Measurements from ENCODE around the gene DCAKD.

Gene DCAKD, protein sequence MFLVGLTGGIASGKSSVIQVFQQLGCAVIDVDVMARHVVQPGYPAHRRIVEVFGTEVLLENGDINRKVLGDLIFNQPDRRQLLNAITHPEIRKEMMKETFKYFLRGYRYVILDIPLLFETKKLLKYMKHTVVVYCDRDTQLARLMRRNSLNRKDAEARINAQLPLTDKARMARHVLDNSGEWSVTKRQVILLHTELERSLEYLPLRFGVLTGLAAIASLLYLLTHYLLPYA

GRCh38 chr17:45051060-45051719 is at the start of gene DCAKD:
Gene DCAKD (minus strand): TSS chr17:45051632. CDS start chr17:45034885, 16,747 bp downstream.
- H3K4me3 ChIP-seq (ENCODE audit: low read depth, low read length) = peak within 1 kb of the TSS; percentile 89
- TF ChIP-seq CTCF (IDR thresholded peaks at IDR 0.05; ENCODE audit: insufficient read depth, low read depth, low read length, missing control alignments) = no peak
- DNase-seq (ENCODE audit: low read depth) = peak; percentile 98

DNA sequence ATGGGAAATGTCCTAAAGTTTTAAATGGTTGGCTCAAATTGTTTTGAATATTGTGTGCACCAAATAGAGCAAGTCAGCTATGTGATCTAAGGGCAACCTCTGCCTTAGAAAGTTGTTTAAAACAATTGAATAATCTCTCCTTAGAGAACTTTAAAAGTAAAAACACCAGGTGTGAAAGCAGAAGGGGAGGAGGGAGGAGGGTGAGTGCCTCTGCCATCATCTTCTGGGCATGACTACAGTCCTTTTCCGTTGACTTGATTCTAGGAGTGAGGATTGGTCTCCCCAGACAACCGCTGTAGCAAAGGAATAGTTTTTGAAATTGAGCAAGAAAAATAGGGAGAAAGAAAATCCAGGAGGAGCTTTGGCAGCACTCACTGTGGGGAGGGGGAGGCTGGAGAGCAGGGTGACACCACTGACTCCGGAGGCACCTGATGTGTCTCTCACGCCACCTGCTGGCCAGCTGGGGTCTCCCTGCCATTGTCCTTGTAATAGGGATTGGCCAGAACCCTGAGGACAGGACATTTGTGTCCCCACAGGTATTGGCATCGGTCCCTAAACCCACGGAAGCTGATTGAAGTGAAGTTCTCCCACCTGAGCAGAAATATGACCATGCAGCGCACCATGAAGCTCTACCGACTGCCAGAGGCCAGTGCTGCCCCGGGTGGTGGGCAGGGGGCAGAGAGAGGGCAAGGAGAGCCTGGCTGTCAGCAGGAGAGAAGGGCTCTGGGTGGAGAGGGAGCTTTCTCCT is 47.6 kb upstream of the DCAKD start:
- no peak overlapping the region for H3K4me3 ChIP-seq (ENCODE audit: low read depth, low read length)
- peak; percentile 91 for TF ChIP-seq CTCF (IDR thresholded peaks at IDR 0.05; ENCODE audit: insufficient read depth, low read depth, low read length, missing control alignments)
- DNase-seq (ENCODE audit: low read depth) = peak; percentile 73

- no peak overlapping the region for H3K4me3 ChIP-seq (ENCODE audit: low read depth, low read length)
- no peak for DNase-seq (ENCODE audit: low read depth)
- TF ChIP-seq CTCF (IDR thresholded peaks at IDR 0.05; ENCODE audit: insufficient read depth, low read depth, low read length, missing control alignments) = no peak
Measured at GRCh38 chr17:45098081-45098868, 46.8 kb upstream of the DCAKD start.

- no peak for TF ChIP-seq CTCF (IDR thresholded peaks at IDR 0.05; ENCODE audit: insufficient read depth, low read depth, low read length, missing control alignments)
- DNase-seq (ENCODE audit: low read depth) = no peak
- no peak overlapping the region for H3K4me3 ChIP-seq (ENCODE audit: low read depth, low read length)
Measured at GRCh38 chr17:45096926-45097325, 45.5 kb upstream of the DCAKD start.

- no peak overlapping the region for H3K4me3 ChIP-seq (ENCODE audit: low read depth, low read length)
- TF ChIP-seq CTCF (IDR thresholded peaks at IDR 0.05; ENCODE audit: insufficient read depth, low read depth, low read length, missing control alignments) = peak; percentile 54
- peak; percentile 53 for DNase-seq (ENCODE audit: low read depth)
Measured at GRCh38 chr17:45096141-45096540, 44.7 kb upstream of the DCAKD start.

- H3K4me3 ChIP-seq (ENCODE audit: low read depth, low read length) = no peak overlapping the region
- DNase-seq (ENCODE audit: low read depth) = no peak
- TF ChIP-seq CTCF (IDR thresholded peaks at IDR 0.05; ENCODE audit: insufficient read depth, low read depth, low read length, missing control alignments) = no peak
Measured at GRCh38 chr17:45093444-45094110, 42.1 kb upstream of the DCAKD start.
